MCF 10A (cell line): ENCODE results near the gene LRRC51. TPM values are rescaled to one million over a fixed set of nuclear protein-coding genes. Genes with fewer than 3 reads are reported as not detected.

Source experiments
- BruUV-seq: library from RNA; stranded (reverse); fragments of 400-500 nt; replicated peaks from 2 replicates; lab custom pipeline; 2021; lab: Mats Ljungman, UMichigan
- CTCF ChIA-PET: fragments of 300-600 bp; sonication (Branson Sonifier 250); formaldehyde crosslinking; extraction: SDS; loops from one replicate; lab custom pipeline; 2021; ENCODE audit warnings: antibody characterized with exemption, inconsistent platforms; lab: Yijun Ruan, JAX
- POLR2A ChIA-PET: fragments of 300-600, 350-650 bp; sonication (Branson Sonifier 250); formaldehyde crosslinking; extraction: SDS; loops from one replicate; lab custom pipeline; 2020; ENCODE audit warnings: antibody characterized with exemption, inconsistent platforms; lab: Yijun Ruan, JAX
- DNase-seq: peaks from one replicate; pipeline ENCODE4 v3.0.0-alpha.2; 2018; ENCODE audit not compliant: unreplicated experiment
- H3K27ac Mint-ChIP-seq: one replicate; pipeline ENCODE4 v1.8.0; 2022; ENCODE audit warnings: mild to moderate bottlenecking, low read depth, mixed read lengths; ENCODE audit not compliant: unreplicated experiment
- H3K27me3 Mint-ChIP-seq: one replicate; pipeline ENCODE4 v1.8.0; 2022; ENCODE audit warnings: mixed read lengths; ENCODE audit not compliant: insufficient read depth, unreplicated experiment
- H3K36me3 Mint-ChIP-seq: one replicate; pipeline ENCODE4 v1.8.0; 2022; ENCODE audit warnings: mild to moderate bottlenecking, moderate library complexity, mixed read lengths; ENCODE audit not compliant: insufficient read depth, unreplicated experiment
- H3K4me1 Mint-ChIP-seq: one replicate; pipeline ENCODE4 v1.8.0; 2022; ENCODE audit warnings: mixed read lengths; ENCODE audit not compliant: insufficient read depth, unreplicated experiment
- H3K4me3 Mint-ChIP-seq: one replicate; pipeline ENCODE4 v1.8.0; 2022; ENCODE audit warnings: mild to moderate bottlenecking, moderate library complexity, mixed read lengths; ENCODE audit not compliant: unreplicated experiment
- H3K9me3 Mint-ChIP-seq: one replicate; pipeline ENCODE4 v1.8.0; 2022; ENCODE audit warnings: mixed read lengths; ENCODE audit not compliant: unreplicated experiment
- CTCF ChIP-seq: fragments of 200-600 bp; IDR thresholded peaks from one replicate; pipeline ENCODE4 v1.8.0; 2022; ENCODE audit warnings: antibody characterized with exemption, mild to moderate bottlenecking; ENCODE audit not compliant: unreplicated experiment
- intact Hi-C: fragments of 100-400 bp; cut with micrococcal nuclease; formaldehyde crosslinking; loops from 2 replicates; pipeline ENCODE4 v1.14.1; 2022
- total RNA-seq: library from RNA; stranded (reverse); gene quantifications from 2 replicates; pipeline ENCODE4 v1.2.3, GENCODE V29; 2022

The LRRC51 gene
- total RNA-seq, 1 experiment from 2014 or later = 9.5 TPM

GRCh38 chr11:72112978-72113808 lies 32.5 kb downstream of the LRRC51 start:
- peaks cover 7% of the 10 kb centered on the region for H3K36me3 Mint-ChIP-seq
- H3K9me3 Mint-ChIP-seq = no peaks in the 10 kb centered on the region
- no peak for TF ChIP-seq CTCF
- intact Hi-C loops = loop anchor here (1.0 to 2.0 kb wide), 2 partner anchors 28 to 32 kb away; partner anchors contain the start of genes LRRC51 and NUMA1
- H3K4me1 Mint-ChIP-seq = peaks cover 20% of the 10 kb centered on the region
- H3K4me3 Mint-ChIP-seq = peak overlapping the region; percentile 98
- no peak for DNase-seq
- BruUV-seq = TSS peak; percentile 95
- no peaks in the 10 kb centered on the region for H3K27me3 Mint-ChIP-seq
- POLR2A ChIA-PET = interaction anchor here (0.6 to 4.8 kb wide), 27 partner anchors 8 to 1416 kb away, joined by 3 to 83 read pairs (median 8); partner anchors contain the start of genes INPPL1 and LAMTOR1
- CTCF ChIA-PET = interaction anchor here (1.1 to 4.1 kb wide), 6 partner anchors 13 to 70 kb away, joined by 3 to 31 read pairs (median 6); no protein-coding TSS in a partner anchor
- peak overlapping the region; percentile 100 for H3K27ac Mint-ChIP-seq

GRCh38 chr11:72114570-72114969 lies 33.9 kb downstream of the LRRC51 start:
- no peak for DNase-seq
- BruUV-seq = no TSS peak
- ChIA-PET CTCF (interaction anchor here (0.7 to 4.1 kb wide), 3 partner anchors 8 to 69 kb away, joined by 3 to 25 read pairs (median 6); no protein-coding TSS in a partner anchor), POLR2A (interaction anchor here (1.0 to 4.8 kb wide), 7 partner anchors 12 to 66 kb away, joined by 3 to 51 read pairs (median 4); no protein-coding TSS in a partner anchor)
- Mint-ChIP-seq H3K4me1 (peaks cover 20% of the 10 kb centered on the region), H3K27ac (peak overlapping the region; percentile 100), H3K4me3 (no peak overlapping the region), H3K9me3 (no peaks in the 10 kb centered on the region), H3K27me3 (no peaks in the 10 kb centered on the region), H3K36me3 (peaks cover 14% of the 10 kb centered on the region)
- intact Hi-C loops = no loop called here
- TF ChIP-seq CTCF = no peak

- Mint-ChIP-seq H3K4me3 (no peak overlapping the region), H3K27me3 (no peaks in the 10 kb centered on the region), H3K36me3 (peaks cover 14% of the 10 kb centered on the region), H3K4me1 (peaks cover 14% of the 10 kb centered on the region), H3K27ac (peak overlapping the region; percentile 3), H3K9me3 (no peaks in the 10 kb centered on the region)
- intact Hi-C loops = no loop called here
- ChIA-PET POLR2A (interaction anchor here (1.4 to 1.8 kb wide), 3 partner anchors 12 to 14 kb away, joined by 3 to 4 read pairs (median 4); no protein-coding TSS in a partner anchor), CTCF (no interaction called here)
- BruUV-seq = no TSS peak
- no peak for DNase-seq
- TF ChIP-seq CTCF = no peak
Measured at GRCh38 chr11:72116019-72116755, 35.5 kb downstream of the LRRC51 start.
